Activated CD8-positive, alpha-beta memory T cell treated with anti-CD3 and anti-CD28 coated beads, Interleukin-2, amount 10 ng/mL, durations not matched to agents 7 days and 5 days (primary cell): ENCODE data around the gene SLC2A14. TPM values are rescaled to one million over a fixed set of nuclear protein-coding genes. Genes with fewer than 3 reads are reported as not detected.
"Not testable (repeated sequence)": the region's sequence is repeated elsewhere in the genome, so short reads cannot be mapped to it uniquely, and the experiment has no call there.

Source experiments
- ATAC-seq: fragments of 150-1000 bp; cut with Tn5 transposase; one replicate; pipeline ENCODE4 v1.10.0; 2021; ENCODE audit warnings: moderate library complexity
- CTCF ChIA-PET: fragments of 350-600 bp; sonication (Branson Sonifier 250); formaldehyde crosslinking; loops from one replicate; lab custom pipeline; 2021; ENCODE audit warnings: antibody characterized with exemption; lab: Charles Lee
- DNase-seq: peaks from one replicate; pipeline ENCODE4 v3.0.0-alpha.2; 2020
- H3K27ac Mint-ChIP-seq: one replicate; pipeline ENCODE4 v1.8.0; 2021; ENCODE audit warnings: mild to moderate bottlenecking, mixed read lengths
- H3K27me3 Mint-ChIP-seq: one replicate; pipeline ENCODE4 v1.8.0; 2021; ENCODE audit warnings: mixed read lengths
- H3K36me3 Mint-ChIP-seq: one replicate; pipeline ENCODE4 v1.8.0; 2021; ENCODE audit warnings: mild to moderate bottlenecking, mixed read lengths
- H3K4me1 Mint-ChIP-seq: one replicate; pipeline ENCODE4 v1.8.0; 2021; ENCODE audit warnings: mixed read lengths
- H3K4me3 Mint-ChIP-seq: one replicate; pipeline ENCODE4 v1.8.0; 2021; ENCODE audit warnings: mild to moderate bottlenecking, moderate library complexity, mixed read lengths
- H3K9me3 Mint-ChIP-seq: one replicate; pipeline ENCODE4 v1.8.0; 2022; ENCODE audit warnings: low read depth, mixed read lengths
- total RNA-seq, 2 experiments: library from RNA; stranded (reverse); gene quantifications; one replicate each; pipeline ENCODE4 v1.2.3, GENCODE V29; 2021

SLC2A14 gene
- total RNA-seq, 2 experiments from 2014 or later: 0.12 to 0.38 TPM

DNA sequence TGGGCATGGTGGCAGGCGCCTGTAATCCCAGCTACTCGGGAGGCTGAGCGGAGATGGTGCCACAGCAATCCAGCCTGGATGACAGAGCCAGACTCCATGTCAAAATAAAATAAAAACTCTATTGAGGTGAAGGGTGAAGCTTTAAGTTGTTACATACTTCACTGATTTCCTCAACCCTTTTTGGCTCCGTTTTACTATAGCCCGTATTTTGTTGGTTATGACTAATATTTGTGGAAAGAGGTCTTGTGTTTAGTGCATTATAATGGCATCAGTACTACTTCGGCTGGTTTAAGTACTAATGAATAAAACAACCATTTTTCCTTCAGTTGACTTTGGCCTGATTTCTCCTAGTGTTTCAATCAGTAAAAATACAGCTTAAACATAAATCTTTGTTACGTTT is 27.0 kb upstream of the SLC2A14 start:
- Mint-ChIP-seq H3K4me3 (no peak overlapping the region), H3K27ac (no peak overlapping the region), H3K4me1 (no peaks in the 10 kb centered on the region), H3K36me3 (no peaks in the 10 kb centered on the region), H3K27me3 (peaks cover 4% of the 10 kb centered on the region), H3K9me3 (no peaks in the 10 kb centered on the region)
- ATAC-seq: no peak
- no peak for DNase-seq
- CTCF ChIA-PET: interaction anchor here (1.6 kb wide), 1 partner anchor 40 kb away, joined by 3 read pairs; no protein-coding TSS in a partner anchor

DNA sequence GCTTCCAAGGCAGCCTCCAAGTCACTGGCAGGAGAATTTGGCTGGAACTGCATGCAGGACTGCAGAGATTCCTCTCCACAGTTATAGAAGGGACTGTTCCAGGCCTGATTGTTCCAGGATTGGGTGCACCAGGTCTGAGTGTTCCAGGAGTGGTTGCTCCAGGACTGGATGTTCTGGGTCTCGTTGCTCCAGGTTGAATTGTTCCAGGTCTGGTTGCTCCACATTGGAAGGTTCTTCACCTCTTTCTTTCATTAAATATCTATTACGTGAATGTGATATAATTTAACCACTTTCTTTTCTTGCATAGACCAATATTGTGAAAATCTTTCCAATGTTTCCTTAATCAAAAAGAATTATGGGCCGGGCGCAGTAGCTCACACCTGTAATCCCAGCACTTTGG is 24.0 kb upstream of the SLC2A14 start:
- H3K36me3 Mint-ChIP-seq, CTCF ChIA-PET, H3K27me3 Mint-ChIP-seq, ATAC-seq, DNase-seq, H3K27ac Mint-ChIP-seq, H3K4me3 Mint-ChIP-seq, H3K4me1 Mint-ChIP-seq, H3K9me3 Mint-ChIP-seq: not testable (repeated sequence)

DNA sequence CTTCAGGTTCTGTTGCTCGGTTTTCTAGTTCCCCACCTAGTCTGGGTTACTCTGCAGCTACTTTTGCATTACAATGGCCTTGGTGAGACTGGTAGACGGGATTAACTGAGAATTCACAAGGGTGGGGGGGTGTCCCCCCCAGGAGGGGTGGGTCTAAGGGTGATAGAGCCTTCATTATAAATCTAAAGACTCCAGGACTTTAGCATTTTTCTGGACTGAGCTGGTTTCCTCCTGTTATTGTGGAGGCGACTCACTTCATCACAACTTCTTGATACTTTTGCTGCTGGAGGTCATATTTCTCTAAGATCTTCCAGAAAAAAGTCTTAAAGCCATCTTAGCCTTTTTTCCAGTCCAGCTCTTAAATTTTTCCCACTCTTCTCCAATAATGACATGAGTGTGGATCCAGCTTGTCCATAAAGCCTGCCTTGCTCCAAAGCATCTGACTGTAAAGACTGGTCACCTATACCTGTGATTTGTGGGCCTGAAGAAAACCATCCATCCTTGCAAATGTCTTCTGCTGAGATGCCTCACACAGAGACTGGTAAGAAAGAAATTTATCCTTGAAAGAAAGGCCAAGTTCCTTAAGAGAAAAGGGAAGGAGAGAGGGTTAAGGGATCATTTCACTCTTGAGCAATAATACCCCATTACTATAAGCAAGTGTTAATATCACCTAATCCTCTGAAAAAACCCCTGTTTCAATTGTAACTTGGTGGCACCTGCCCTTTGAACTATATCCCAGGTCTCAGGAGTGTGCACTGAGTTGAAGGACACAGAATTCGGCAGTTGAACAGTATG is 19.7 kb upstream of the SLC2A14 start:
- Mint-ChIP-seq H3K4me3 (no peak overlapping the region), H3K36me3 (no peaks in the 10 kb centered on the region), H3K9me3 (no peaks in the 10 kb centered on the region), H3K4me1 (no peaks in the 10 kb centered on the region), H3K27me3 (peaks cover 4% of the 10 kb centered on the region), H3K27ac (no peak overlapping the region)
- DNase-seq (no peak), ATAC-seq (no peak)
- CTCF ChIA-PET: no interaction called here

DNA sequence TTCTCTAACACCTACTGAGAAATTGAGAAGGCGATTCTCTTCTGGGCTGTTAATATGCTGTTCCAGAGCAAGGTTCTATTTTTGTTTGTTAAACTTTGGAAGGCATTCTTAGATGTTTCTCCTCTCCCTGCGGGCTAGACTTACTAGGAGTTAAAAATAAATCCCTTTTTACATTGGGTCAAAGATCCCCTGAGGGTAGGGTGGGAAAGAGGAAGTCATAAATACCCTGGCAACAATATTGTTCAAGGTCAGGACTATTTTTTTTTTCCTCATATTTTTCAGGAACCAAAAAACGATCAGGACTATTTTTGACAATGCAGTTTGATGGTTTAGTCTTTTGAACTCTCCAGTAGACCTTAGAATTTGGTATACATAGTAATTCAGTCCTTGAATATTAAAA is 12.0 kb upstream of the SLC2A14 start:
- DNase-seq: no peak
- ATAC-seq: no peak
- Mint-ChIP-seq H3K27ac (no peak overlapping the region), H3K4me3 (no peak overlapping the region), H3K4me1 (no peaks in the 10 kb centered on the region), H3K27me3 (peaks cover 7% of the 10 kb centered on the region), H3K36me3 (no peaks in the 10 kb centered on the region), H3K9me3 (no peaks in the 10 kb centered on the region)
- CTCF ChIA-PET: interaction anchor here (1.4 kb wide), 1 partner anchor 20 kb away, joined by 4 read pairs; no protein-coding TSS in a partner anchor

DNA sequence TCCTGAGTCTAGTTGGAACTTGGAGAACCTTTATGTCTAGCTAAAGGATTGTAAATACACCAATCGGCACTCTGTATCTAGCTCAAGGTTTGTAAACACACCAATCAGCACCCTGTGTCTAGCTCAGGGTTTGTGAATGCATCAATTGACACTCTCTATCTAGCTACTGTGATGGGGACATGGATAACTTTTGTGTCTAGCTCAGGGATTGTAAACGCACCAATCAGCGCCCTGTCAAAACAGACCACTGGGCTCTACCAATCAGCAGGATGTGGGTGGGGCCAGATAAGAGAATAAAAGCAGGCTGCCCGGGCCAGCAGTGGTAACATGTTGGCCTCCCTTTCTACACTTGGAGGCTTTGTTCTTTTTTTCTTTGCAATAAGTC is 9.0 kb upstream of the SLC2A14 start:
- H3K36me3 Mint-ChIP-seq, CTCF ChIA-PET, H3K4me3 Mint-ChIP-seq, DNase-seq, ATAC-seq, H3K9me3 Mint-ChIP-seq, H3K4me1 Mint-ChIP-seq, H3K27ac Mint-ChIP-seq, H3K27me3 Mint-ChIP-seq: not testable (repeated sequence)

DNA sequence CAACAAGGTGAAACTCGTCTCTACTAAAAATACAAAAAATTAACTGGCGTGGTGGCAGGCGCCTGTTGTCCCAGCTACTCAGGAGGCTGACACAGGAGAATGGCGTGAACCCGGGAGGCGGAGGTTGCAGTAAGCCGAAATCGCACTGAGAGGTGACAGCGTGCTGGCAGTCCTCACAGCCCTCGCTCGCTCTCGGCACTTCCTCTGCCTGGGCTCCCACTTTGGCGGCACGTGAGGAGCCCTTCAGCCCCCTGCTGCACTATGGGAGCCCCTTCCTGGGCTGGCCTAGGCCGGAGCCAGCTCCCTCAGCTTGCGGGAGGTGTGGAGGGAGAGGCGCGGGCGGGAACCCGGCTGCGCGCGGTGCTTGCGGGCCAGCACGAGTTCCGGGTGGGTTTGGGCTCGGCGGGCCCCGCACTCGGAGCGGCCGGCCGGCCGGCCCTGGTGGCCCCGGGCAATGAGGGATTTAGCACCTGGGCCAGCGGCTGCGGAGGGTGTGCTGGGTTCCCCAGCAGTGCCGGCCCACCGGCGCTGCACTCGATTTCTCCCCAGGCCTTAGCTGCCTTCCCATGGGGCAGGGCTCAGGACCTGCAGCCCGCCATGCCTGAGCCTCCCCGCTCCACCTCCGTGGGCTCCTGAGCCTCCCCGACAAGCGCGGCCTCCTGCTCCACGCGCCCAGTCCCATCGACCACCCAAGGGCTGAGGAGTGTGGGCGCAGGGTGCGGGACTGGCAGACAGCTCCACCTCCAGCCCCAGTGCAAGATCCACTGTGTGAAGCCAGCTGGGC is 8.4 kb upstream of the SLC2A14 start:
- ATAC-seq, H3K4me1 Mint-ChIP-seq, H3K9me3 Mint-ChIP-seq, CTCF ChIA-PET, H3K36me3 Mint-ChIP-seq, DNase-seq, H3K27ac Mint-ChIP-seq, H3K27me3 Mint-ChIP-seq, H3K4me3 Mint-ChIP-seq: not testable (repeated sequence)

DNA sequence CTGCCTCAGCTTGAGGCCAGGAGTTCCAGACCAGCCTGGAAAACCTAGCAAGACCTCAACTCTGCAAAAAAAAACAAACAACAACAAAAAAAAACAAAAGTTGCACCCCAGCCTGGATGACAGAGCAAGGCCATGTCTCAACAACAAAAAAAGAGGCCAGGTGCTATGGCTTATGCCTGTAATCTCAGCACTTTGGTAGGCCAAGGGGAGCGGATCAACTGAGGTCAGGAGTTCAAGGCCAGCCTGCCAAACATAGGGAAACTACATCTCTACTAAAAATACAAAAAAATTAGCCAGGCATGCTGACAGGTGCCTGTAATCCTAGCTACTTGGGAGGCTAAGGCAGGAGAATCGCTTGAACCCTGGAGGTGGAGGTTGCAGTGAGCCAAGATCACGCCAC is 6.5 kb upstream of the SLC2A14 start:
- ATAC-seq (no peak), DNase-seq (no peak)
- Mint-ChIP-seq H3K36me3 (no peaks in the 10 kb centered on the region), H3K9me3 (no peaks in the 10 kb centered on the region), H3K27ac (no peak overlapping the region), H3K27me3 (peaks cover 1% of the 10 kb centered on the region), H3K4me3 (no peak overlapping the region), H3K4me1 (no peaks in the 10 kb centered on the region)
- CTCF ChIA-PET: interaction anchor here (0.6 kb wide), 1 partner anchor 1136 kb away, joined by 3 read pairs; no protein-coding TSS in a partner anchor

DNA sequence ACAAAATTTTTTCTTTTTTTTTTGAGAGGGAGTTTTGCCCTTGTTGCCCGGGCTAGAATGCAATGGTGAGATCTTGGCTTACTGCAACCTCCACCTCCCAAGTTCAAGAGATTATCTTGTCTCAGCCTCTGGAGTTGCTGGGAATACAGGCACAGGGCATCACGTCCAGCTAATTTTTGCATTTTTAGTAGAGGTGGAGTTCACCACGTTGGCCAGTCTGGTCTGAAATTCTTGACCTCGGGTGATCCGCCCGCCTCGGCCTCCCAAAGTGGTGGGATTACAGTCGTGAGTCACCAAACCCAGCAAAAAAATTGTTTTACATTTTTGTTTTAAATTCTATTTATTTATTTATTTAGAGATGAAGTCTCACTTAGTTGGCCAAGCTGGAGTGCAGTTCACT is 4.7 kb upstream of the SLC2A14 start:
- Mint-ChIP-seq H3K9me3 (no peaks in the 10 kb centered on the region), H3K27me3 (peaks cover 16% of the 10 kb centered on the region), H3K27ac (no peak overlapping the region), H3K4me3 (no peak overlapping the region), H3K4me1 (no peaks in the 10 kb centered on the region), H3K36me3 (no peaks in the 10 kb centered on the region)
- ATAC-seq (no peak), DNase-seq (no peak)
- CTCF ChIA-PET: no interaction called here

DNA sequence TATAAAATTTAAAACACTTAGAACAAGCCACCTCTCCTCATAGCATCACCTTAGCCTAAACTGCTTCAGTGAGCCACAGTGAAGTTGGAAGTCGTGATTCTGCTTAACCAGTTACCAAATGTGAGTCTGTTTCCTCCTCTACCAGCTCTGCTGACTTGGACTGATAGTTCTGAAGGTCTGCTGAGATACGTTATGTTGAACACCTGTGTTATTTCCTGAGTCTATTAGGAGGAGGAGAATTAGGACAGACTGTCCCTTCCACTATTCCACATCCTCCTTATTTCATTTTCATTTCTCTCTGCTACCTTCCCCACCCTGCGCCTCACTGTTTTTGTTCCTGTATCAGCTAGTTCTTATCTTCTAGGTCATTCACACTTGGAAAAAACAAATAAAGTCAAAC is 2.4 kb downstream of the SLC2A14 start:
- DNase-seq: no peak
- Mint-ChIP-seq H3K27me3 (peaks cover 58% of the 10 kb centered on the region), H3K9me3 (no peaks in the 10 kb centered on the region), H3K36me3 (no peaks in the 10 kb centered on the region), H3K27ac (no peak overlapping the region), H3K4me1 (peaks cover 8% of the 10 kb centered on the region), H3K4me3 (no peak overlapping the region)
- CTCF ChIA-PET: no interaction called here
- no peak for ATAC-seq

DNA sequence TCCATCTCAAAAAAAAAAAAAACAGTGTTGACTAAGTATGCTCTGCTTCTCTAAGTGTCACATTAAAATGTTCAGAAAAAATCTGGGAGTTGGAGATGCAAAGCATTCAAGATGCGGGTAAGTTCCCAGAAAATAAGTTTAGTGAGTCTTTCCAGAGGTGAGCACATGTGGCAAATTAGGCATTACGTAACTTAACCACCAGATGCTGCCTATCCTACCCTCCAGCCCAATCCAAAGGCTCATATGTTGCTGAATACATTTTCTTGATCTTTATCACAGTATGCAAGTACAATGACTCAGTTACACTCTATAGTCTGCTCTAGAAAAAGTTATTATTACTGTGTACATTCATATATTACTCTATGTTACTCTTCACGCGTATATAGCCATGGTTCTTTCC is 3.6 kb downstream of the SLC2A14 start:
- Mint-ChIP-seq H3K4me1 (peaks cover 8% of the 10 kb centered on the region), H3K9me3 (no peaks in the 10 kb centered on the region), H3K36me3 (no peaks in the 10 kb centered on the region), H3K4me3 (no peak overlapping the region), H3K27me3 (peaks cover 56% of the 10 kb centered on the region), H3K27ac (no peak overlapping the region)
- ATAC-seq (no peak), DNase-seq (no peak)
- CTCF ChIA-PET: no interaction called here

DNA sequence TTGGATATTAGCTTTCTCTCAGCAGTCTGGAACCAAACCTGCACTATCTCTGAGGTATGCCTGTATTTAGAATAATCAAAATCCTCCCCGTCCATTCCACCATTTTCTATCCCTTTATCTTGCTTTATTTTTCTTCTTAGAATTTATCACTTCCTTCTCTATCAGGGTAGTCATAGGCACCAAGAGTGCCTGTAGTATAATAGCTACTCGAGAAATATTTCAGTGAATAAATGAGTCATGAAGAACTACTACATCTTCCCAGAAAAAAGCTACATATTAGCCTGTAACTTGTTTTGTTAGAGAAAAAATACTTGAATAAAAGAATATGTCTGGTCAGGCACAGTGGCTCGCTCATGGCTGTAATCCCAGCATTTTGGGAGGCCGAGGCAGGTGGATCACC is 4.3 kb downstream of the SLC2A14 start:
- H3K4me3 Mint-ChIP-seq: no peak overlapping the region
- ATAC-seq (no peak), DNase-seq (no peak)
- no peaks in the 10 kb centered on the region for H3K36me3 Mint-ChIP-seq
- H3K9me3 Mint-ChIP-seq: no peaks in the 10 kb centered on the region
- peaks cover 48% of the 10 kb centered on the region for H3K27me3 Mint-ChIP-seq
- CTCF ChIA-PET: no interaction called here
- no peak overlapping the region for H3K27ac Mint-ChIP-seq
- peaks cover 8% of the 10 kb centered on the region for H3K4me1 Mint-ChIP-seq

DNA sequence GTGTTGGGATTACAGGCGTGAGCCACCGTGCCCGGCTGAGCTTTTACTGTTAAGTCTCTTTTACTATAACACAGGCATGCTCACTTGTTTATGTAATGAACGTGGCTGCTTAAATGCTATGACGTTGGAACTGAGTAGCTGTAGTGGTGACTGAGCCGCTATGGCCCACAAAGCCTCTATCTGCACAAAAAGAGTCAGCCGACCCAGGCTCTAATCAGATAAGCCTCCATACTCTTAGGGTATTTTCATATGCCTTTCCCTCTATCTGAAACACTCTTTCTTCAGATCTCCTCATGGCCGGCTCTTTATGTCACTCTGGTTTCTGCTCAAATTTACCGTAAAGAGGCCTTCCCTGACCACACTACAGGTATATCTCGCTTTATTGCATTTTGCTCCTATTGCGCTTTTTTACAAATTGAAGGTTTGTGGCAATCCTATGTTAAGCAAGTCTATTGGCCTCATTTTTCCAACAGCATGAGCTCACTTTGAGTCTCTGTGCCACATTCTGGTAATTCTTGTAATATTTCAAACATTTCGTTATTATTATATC is 8.0 kb downstream of the SLC2A14 start:
- Mint-ChIP-seq H3K36me3 (no peaks in the 10 kb centered on the region), H3K4me1 (peaks cover 20% of the 10 kb centered on the region), H3K9me3 (no peaks in the 10 kb centered on the region), H3K27ac (no peak overlapping the region), H3K4me3 (no peak overlapping the region), H3K27me3 (peaks cover 24% of the 10 kb centered on the region)
- ATAC-seq (no peak), DNase-seq (no peak)
- CTCF ChIA-PET: interaction anchor here (1.3 to 2.4 kb wide), 3 partner anchors 54 to 129 kb away, joined by 3 to 11 read pairs (median 4); no protein-coding TSS in a partner anchor

DNA sequence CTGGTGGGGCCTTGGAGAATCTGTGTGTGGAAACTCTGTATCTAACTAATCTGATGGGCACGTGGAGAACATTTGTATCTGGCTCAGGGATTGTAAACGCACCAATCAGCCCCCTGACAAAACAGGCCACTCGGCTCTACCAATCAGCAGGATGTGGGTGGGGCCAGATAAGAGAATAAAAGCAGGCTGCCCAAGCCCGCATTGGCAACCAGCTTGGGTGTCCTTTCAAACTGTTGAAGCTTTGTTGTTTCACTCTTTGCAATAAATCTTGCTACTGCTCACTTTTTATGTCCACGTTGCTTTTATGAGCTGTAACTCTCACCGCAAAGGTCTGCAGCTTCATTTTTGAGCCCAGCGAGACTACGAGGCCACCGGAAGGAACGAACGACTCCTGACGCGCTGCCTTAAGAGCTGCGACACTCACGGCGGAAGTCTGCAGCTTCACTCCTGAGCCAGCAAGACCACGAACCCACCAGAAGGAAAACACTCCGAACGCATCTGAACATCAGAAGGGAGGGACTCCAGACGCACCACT is 9.8 kb downstream of the SLC2A14 start:
- peaks cover 22% of the 10 kb centered on the region for H3K4me1 Mint-ChIP-seq
- peak; percentile 50 for DNase-seq
- peak overlapping the region; percentile 27 for H3K4me3 Mint-ChIP-seq
- H3K9me3 Mint-ChIP-seq, H3K36me3 Mint-ChIP-seq, ATAC-seq: not testable (repeated sequence)
- peaks cover 19% of the 10 kb centered on the region for H3K27me3 Mint-ChIP-seq
- CTCF ChIA-PET: interaction anchor here (0.9 to 4.9 kb wide), 10 partner anchors 31 to 221 kb away, joined by 3 to 44 read pairs (median 4); no protein-coding TSS in a partner anchor
- peak overlapping the region; percentile 74 for H3K27ac Mint-ChIP-seq
